ENCODE measurements around the gene CKLF.
"Not testable (repeated sequence)": the region's sequence is repeated elsewhere in the genome, so short reads cannot be mapped to it uniquely, and the experiment has no call there.

CKLF gene

DNA sequence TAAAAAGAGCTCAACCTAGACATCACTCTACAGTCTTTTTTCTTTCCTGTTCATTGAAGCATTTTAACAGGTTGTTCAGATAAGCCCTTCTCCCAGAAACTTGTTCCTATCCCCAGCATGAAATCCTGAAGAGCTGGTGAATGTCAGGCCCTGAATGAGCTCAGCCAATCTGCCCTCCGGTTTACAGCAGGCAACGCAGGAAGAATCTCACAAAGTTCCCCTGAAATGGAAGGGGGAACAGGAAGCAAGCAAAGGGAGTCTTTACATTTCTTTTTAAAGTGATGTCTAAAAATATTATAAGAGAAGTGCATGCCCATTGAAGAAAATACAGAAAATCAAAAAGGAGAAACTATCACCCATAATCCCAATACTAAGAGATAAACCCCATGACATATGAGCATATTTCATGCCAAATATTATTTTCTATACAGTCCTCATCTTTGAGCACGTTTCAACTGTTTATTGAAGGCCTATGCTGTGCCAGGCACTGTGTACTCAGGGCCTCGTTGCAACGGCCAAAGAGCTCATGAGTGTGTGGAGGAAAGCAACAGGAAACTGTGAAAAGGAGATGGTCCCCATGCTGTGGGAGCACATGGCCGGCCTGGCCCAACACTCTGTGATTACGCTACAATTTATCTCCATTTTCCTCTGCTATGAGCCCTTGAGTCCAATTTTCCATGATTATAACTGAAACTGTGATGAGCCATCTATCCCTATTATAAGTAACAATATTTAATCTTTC, 8.2 kb upstream of the CKLF start:
- FAIRE-seq = no peak

DNA sequence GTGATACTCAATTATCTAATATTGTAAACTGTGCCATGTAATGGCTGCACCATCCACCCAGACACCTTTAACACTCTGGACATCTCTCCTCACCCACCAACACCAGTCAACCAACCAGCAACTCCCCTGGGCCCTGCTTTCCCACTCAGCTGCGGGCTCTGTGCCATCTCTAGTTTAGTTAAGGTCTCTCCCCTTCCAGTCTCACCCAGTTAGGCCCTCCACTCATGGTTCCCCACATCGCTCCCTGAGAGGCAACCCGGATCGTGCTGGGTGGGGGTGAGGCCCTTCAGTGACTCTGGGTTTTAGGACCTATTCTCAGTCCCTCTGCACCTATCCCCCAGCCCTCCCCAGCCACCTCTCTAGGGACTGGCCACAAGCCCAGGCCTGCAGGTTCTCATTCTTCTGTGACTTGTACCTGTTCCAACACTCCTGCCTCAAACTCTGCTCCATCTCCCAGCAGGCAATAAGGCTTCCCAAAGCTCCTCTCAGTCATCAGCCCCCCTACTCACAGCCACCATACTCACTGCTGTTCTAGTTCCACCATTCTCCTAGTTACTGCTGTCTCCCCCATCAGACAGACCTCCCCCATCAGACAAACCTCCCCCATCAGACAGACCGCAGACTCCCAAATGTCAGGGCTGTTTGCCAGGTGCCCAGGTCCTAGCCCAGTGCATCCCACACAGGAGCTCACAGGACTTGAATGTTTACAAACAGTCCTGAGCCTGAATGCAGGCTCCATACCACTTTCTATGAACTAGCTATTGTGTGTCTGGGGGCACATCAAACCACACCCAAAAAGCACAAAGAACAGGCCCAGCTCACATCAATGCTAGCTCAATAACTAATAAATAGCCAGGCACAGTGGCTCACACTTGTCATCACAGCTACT, 5.0 kb upstream of the CKLF start:
- no peak for FAIRE-seq

DNA sequence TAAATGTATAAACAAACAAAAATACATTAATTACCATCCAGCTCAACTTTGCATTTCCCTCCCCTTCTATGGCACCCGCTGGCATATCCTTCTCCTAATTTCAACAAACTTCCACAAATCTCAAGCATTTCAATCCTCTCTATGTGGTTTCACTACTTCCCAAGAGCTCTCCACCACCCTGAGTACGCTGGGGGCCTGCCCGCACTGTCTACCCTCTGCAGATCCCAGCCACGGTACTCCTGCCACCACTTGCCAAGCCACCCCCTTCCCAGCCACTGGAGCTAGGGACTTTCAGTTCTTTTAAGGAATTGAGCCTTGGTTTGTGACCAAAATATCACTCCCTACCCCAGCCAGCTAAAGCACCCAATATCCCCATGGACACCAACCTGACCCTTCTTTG, 4.3 kb upstream of the CKLF start:
- FAIRE-seq = no peak

DNA sequence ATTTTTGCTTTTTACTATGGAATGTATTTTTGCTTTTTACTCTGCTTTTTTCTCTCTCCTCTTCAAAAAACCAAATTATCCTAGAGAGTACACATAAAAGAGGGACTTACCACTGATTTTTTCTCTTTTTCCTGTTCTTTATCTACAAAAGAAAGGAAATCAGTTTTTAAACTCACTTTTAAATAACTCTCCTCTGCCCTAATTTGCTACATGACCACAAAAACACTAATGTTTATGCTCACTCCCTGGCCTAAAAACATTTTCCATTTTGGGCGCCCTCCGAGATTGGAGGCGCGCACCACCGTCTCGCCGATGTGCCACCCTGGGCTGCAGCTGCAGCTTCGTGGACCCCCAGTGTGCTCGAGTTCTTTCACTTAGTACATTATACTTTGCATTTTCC, 3.5 kb upstream of the CKLF start:
- FAIRE-seq = no peak

DNA sequence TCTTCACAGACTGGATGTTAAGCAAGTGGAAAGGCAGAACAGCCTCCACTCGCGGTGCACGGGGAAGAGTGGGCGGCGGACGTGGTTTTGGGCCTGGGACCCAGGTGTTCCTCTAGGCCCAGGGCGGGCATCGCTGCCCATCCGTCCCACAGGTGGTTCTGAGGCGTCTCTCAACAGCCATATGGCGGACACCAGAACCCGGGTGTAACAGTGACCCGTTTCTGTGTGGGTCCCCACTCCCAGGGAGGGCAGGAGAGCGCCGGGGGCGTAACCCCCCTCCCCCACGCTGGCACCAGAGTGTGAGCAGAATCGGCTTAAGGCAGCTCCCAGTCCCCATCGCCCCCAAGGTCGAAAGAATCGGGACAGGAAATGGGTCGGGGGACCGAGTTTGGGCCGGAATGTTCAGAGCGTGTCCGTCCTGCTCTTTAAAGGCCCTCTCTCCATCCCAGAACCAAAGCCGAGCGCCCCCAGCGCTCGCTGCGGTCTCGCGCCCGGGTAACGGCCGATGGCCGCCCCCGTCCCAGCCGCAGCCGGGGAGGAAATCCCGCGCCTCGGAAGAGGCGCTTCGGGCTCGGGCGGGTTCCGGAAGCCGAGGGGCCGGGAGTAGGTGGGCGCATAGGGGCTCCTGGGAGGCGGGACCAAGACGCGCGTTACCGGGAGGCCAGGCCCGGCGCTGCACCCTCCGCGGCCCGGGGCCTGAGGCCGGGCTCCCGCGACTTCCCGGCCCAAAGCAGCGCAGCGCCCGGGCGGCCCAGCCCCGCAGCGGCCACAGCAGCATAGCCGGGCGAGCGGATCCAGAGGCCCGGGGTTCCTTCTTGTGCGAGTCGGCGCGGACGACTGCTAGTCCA, 2.9 kb upstream of the CKLF start, which contains the start of gene TK2:
TSS of gene TK2 (minus strand) at position 839 of the 848 bp plus-strand sequence. CDS start at position 778, 61 bp downstream.
- FAIRE-seq = no peak

DNA sequence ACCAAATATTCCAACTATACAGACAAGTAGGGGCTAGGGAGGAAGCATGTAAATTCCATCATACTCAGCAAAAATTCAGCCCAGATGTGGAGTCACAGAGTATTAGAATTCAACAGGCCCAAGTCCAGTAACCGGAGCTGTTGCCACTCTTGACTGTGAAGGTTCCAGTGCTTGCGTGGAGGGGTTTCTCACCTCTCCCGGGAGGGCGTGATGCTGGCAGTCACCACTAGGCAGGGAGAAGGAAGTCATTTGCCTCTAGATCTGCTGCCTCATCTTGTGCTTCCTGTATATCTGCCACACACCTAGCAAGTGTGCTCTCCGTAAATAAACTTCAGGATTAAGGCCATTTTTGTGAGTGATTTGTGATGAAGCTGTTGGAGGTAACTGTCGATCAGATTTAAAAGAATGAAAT, 1.0 kb upstream of the CKLF start:
- no peak for FAIRE-seq

DNA sequence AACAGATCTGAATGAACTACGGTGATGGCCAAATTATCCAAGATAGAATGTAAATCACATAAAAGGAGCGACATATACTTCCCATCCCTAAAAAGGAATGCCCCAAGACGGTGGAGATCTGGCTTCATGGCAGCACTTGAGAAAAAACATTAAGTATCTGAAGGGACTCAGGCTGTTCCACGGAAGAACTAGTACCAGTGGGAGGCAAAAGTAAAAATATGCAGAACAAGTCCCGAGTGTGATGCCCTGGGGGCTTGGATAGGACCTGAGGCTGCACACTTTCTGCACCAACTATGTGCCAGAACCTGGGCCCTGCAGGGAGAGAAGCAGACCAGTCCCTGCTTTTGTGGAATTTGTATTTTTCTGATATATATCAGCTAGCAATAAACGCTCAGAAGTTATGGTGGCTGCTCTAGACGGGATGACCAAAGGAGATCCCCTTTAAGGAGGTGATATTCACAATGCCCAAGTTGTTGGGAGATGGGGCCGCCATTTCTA, 539 bp upstream of the CKLF start:
- no peak for FAIRE-seq

DNA sequence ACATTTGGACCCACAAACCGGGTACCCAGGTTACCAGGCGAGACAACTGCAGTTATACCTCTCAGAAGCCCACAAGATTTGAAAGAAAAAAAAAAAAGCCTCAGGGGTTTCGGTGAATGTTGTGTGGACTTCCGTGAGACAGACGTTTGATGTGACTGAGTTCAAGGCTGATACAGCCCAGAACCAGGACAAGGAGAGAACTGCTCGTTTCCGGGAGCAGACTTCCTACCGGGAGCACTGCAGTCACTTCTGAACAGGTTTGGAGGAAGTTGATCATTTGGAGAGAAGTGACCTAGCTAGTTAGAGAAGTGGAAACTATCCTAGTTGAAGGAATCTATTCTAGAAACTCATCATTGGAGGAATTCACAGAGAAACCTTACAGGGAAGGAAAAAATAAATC, 847 bp downstream of the CKLF start:
- FAIRE-seq = no peak

DNA sequence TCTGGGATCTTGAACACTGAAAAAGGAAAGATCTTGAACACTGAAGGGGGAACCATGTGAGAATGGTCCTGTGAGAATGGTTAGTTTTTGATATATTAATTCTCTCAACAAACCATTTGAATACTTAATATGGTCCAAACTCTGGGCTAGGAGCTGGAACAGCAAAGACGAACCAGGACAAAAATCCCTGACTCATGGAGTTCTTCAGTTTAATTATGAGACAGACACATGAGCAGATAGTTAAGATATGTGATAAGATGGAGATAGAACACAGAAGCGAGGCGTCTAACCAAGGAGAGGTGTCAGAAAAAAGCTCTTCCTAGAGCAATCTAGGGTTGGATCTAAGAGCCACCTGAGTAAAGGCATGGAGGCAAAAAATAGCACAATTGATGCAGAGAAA, 1.6 kb downstream of the CKLF start:
- FAIRE-seq = no peak

DNA sequence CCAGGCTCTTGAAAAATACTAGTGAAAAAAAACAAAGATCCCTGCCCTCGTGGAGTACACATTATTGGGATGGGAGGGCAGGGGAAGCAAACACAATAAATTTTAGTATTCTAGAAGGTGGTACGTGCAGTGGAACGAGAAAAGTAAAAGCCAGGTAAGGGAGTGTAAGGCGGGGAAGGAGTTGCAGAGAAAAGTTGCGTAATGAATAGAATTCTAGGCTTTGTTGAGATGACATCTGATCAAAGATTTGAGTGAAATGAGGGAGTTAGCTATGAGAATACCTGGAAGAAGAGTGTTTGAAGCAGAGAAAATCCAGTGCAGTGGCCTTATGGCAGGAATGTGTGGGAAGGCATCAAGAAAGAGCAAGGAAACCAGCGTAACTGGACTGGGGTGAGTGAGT, 2.1 kb downstream of the CKLF start:
- FAIRE-seq = no peak

DNA sequence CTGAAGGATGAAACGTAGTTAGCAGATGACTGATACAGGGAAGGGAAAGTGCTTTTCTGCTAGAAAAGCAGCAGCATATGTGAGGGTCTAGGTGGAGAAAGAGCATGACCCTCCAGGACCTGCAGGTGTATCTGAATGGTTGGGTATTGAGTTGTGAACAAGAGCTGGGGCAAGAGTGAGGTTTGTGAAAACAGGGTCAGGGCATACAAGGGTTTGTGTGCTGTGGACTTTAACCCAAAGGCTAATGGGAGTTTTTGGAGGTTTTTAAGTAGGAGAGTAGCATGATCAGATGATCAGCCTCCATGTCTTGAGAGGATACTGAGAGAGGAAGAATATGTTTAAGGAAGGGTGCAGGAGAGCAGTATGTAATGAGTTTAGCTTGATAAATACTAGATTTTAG, 7.7 kb downstream of the CKLF start:
- no peak for FAIRE-seq

DNA sequence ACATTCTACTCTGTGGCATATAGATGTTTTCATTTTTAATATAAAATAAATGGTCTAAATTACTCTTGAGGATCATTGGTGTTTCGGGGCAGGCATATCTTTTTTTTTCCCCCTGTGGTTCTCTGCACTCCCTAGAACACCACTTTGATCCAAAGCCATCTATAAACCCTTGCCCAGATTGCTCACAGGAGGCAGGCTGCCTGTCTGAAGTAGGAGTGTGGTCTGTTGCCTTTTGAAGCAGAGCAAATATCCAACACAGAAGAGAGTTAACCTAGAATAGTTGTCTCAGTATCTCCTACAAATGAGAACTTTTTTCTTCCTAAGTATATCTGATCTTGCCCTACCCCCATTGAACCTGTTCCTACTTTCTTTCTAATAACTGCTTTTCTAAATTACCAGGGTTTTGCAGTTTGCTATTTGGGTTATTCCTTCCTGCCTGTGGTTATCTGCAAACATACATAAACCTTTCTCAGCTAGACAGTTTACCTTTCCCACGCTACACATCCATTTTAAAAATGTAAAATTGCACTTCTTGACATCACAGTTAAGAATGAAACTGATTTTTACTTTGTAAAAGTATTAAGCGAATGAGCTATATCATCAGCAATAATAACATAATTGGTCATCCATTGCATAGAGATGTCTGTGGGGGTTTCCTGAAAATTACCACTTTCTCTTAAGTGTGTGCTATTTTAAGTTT, 9.2 kb downstream of the CKLF start:
- FAIRE-seq = no peak

DNA sequence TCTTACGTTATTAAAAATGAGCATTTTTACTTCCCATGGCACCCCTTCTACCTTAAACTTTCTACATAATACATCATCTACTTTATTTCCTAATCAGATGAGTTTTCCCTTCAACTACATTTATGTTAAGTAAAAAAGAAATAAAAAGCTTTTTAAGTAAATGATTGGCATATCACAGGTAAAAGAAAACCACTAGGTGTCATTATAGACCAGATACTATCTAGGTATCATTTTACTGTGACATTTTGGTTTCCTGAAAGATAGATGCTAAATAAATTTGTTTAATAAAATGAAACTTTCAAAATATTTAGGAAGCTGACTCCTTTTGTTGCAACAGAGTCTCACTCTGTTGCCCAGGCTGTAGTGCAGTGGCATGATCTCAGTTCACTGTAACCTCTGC, 10.0 kb downstream of the CKLF start:
- peak; percentile 34 for FAIRE-seq

DNA sequence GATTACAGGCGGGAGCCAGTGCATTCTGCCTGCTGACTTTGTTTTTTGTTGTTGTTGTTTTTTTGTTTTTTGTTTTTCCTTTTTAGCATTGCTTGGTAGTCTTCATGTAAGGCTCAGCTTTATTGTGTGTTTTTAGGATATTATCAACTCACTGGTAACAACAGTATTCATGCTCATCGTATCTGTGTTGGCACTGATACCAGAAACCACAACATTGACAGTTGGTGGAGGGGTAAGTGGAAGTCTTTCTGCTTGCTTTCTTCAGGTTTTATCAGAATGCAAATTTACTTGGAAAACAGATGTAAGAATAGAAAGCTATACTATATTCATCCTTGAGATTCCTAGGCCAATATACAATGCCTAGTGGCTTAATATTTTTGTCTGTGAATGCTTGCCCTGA, 10.6 kb downstream of the CKLF start:
- no peak for FAIRE-seq

DNA sequence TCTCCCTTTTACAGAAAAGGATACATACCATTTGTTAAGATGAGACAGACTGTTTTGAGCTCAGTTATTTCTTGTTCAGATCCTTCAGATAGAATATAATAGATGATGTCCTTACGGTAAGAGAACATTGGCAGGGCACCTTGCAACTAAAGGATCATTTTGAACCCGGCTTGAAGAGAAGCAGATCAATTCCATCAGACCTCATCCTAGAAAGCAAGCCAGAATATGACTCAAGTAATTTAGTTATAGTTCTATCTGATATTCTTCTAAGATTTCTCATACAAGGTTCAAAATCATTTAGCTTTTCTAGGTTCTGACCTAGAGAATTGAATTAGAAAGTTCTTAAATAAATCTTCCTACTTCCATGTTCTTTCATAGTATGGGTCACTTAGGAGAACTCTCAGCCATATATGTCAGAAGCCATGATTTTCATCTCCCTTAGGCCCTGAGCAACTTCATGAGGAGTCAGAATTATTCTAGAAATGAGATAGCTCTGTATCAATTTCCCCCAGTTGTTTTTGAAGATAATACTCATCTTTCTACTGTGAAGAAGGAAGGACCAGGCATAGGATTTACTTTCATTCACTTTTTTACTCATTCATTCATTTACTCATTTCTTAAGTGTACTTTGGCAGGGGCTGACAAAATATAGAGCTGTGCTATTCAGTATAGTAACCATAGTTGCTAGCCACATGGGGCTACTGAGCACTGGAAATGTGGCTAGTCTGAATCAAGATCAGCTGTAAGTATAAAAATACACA, 11.4 kb downstream of the CKLF start:
- no peak for FAIRE-seq

DNA sequence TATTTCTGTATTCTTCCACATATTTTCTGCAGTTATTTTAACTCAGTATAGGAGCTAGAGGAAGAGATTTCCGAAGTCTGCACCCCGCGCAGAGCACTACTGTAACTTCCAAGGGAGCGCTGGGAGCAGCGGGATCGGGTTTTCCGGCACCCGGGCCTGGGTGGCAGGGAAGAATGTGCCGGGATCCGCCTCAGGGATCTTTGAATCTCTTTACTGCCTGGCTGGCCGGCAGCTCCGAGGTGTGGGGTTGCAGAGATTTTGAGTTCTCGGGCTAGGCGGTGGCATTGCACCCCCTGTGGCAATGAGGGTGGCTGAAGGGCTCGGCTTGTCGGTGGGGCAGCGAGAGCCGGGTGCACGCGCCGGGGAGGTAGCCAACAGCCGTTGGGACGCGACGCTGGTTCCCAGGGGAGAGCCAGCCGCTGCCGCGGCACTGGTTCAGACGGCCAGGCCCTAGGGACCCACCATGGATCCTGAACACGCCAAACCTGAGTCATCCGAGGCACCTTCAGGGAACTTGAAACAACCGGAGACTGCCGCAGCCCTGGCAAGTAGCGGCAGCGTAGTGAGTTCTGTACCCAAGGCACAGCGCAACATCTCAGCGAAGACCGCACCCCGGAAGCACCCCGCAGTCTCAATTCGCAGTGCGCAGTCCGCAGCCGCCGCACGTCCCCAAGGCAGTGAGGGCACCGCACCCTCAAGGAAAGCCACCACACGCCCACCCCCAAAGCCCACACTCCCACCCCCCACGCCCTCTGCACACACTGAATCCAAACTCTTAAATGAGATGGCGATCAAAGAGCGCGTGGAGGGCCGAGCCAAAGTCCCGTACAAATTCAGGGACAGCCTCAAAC, 13.9 kb downstream of the CKLF start, which contains the start of gene CMTM1:
TSS of gene CMTM1 (plus strand) at position 389 of the 851 bp plus-strand sequence. CDS start at position 464, 75 bp downstream.
- no peak for FAIRE-seq

DNA sequence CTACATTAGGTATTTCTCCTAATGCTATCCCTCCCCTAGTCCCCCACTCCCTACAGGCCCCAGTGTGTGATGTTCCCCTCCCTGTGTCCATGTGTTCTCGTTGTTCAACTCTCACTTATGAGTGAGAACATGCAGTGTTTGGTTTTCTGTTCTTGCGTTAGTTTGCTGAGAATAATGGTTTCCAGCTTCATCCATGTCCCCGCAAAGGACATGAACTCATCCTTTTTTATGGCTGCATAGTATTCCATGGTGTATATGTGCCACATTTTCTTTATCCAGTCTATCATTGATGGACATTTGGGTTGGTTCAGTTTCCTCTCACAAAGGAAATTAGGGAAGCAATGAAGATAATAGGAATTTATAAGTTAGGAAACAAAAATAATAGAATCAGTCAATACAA, 14.9 kb downstream of the CKLF start:
- FAIRE-seq = not testable (repeated sequence)

DNA sequence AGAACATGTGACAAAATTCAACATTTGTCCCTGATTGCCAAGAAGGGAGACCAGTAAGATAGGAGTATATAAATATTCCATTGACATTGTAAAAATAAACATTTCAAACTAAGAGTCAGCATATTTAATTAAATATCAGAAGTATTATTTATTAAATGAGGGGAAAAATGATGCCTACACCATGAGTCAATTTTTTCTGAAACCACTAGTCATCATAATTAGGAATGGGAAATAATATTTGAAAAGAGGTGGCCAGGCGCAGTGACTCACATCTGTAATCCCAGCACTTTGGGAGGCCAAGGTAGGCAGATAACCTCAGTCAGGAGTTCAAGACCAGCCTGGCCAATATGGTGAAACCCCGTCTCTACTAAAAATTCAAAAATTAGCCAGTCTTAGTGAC, 16.0 kb downstream of the CKLF start:
- FAIRE-seq = no peak

DNA sequence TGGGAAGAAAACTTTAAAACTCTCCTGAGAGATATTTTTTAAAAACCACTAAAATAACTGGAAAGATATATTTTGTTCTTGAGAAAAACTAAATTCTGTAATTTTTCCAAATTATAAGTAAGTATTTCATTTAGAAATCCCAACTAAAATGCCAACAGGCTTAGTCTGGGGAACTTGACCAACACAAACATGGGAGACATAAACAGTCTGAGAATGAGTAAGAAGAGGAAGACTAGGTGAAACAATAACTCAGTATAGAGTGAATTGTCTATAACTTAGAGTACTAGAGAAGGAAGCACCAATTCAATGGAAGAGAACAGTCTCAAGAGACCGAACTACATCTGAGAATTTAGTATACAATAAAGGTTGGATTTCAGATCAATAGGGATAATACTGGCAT, 16.8 kb downstream of the CKLF start:
- FAIRE-seq = no peak

DNA sequence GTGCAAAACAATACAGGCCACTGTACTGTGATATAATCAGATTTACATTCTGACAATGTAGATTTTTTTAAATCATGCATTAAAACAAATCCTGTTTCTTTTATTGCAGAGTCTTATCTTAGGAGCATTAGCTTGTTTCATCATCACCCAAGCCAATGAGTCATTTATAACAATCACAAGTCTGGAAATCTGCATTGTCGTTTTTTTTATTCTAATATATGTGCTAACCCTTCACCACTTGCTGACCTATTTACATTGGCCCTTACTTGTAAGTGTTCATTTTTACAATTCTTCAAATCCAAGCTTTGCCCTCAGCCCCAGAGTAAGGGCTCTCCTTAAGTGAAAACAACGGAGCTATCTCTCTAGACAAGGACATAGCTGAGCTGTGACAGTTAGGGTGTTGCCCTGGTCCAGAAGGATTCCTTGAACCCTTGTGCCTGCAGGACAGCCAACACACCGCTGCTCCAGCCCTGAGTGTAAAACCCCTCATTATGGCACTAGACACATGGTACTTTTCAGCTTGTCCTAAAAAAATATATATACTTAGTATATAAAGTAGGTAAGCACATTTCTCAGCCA, 17.5 kb downstream of the CKLF start:
- no peak for FAIRE-seq
